GM12874 (cell line): ENCODE measurements around the gene CHCHD3.

ENCODE experiments used
- CTCF ChIP-seq: IDR thresholded peaks from 2 replicates; pipeline ENCODE4 v1.5.1; 2011; ENCODE audit warnings: low read depth, mild to moderate bottlenecking, control low read depth, low read length, moderate library complexity; ENCODE audit not compliant: insufficient read depth

Gene CHCHD3

GRCh38 chr7:132980402-132980801 lies 101.5 kb downstream of the CHCHD3 start:
- TF ChIP-seq CTCF, result no peak

GRCh38 chr7:132979524-132979923 lies 102.4 kb downstream of the CHCHD3 start:
- TF ChIP-seq CTCF, result no peak

GRCh38 chr7:132977234-132977633 lies 104.7 kb downstream of the CHCHD3 start:
- TF ChIP-seq CTCF, result no peak

GRCh38 chr7:132972745-132973144 lies 109.1 kb downstream of the CHCHD3 start:
- TF ChIP-seq CTCF, result no peak

- TF ChIP-seq CTCF, result no peak
Observed at GRCh38 chr7:132970257-132970656, 111.6 kb downstream of the CHCHD3 start.

- TF ChIP-seq CTCF, result no peak
Observed at GRCh38 chr7:132969520-132969919, 112.4 kb downstream of the CHCHD3 start.

- TF ChIP-seq CTCF, result no peak
Observed at GRCh38 chr7:132966754-132967469, 115.0 kb downstream of the CHCHD3 start.
